Nucleus accumbens (tissue), 56 donors: ENCODE data around the gene CADPS2.

Source experiments
- DNase-seq, 56 donors: peaks; one replicate each; lab custom pipeline; 2025; lab: John Stamatoyannopoulos, UW

CADPS2 gene

GRCh38 chr7:122412883-122413282 lies 473.4 kb downstream of the CADPS2 start:
- DNase-seq = no peak

GRCh38 chr7:122412441-122412840 lies 473.8 kb downstream of the CADPS2 start:
- no peak for DNase-seq

DNA sequence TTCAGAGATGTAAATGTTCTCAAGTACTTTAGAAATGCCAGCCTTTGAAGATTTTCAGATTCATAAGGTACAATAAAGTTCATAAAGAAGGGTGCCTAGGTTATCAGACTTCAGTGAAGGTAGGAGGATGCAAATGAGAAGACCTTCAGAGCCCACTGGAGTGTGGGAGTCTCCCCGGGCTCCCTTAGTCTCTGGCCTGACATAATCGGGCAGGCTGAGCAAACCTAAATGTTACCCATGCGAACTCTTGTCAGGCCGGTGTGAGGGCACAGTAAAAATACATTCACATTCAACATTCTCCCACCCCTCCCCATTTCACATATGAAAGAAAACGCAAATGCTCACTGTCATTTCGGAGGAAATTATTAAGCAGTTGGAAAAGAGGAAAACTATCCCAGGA lies 479.1 kb downstream of the CADPS2 start:
- DNase-seq = no peak

- no peak for DNase-seq
Measured at GRCh38 chr7:122403113-122403512, 483.1 kb downstream of the CADPS2 start.

DNA sequence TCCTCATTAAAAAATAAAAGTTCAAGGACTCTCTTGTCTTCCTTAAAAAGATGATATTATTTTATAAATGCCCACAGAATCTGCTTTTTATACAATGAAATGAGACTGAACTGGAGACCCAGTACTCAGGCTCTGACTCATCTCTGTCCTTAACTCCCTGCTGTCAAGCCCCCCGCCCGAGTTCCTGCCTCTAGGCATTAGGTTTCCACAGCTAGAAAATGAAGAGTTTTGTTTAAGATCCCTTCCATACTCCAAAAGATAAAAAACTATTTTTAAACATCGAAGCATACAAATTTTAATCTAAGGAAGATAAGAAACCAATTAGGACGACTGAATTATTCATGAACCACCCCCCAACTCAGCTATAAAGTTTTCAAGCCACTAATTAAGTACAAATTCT lies 484.0 kb downstream of the CADPS2 start:
- no peak for DNase-seq

GRCh38 chr7:122397381-122397780 lies 488.9 kb downstream of the CADPS2 start:
- DNase-seq = no peak

- no peak for DNase-seq
Measured at GRCh38 chr7:122394512-122394911, 491.7 kb downstream of the CADPS2 start.

DNA sequence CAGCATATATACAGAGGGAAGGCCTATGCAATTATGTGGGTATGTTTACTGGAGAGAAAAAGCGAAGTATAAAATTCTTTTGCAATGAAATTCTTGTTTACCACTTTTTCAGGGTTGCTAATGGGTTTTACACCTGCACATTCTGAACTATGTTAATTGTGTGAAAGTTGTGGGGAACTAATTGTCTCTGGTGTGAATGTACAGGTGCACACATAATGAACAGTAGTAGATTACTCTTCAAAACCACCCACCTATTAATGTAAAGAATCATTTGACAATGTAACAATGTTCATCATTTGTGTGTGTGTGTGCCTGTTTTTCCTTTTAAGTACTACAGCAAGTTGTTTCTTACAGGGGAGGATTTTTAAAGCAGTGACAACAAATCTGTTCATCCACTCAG lies 501.7 kb downstream of the CADPS2 start:
- DNase-seq = no peak

DNA sequence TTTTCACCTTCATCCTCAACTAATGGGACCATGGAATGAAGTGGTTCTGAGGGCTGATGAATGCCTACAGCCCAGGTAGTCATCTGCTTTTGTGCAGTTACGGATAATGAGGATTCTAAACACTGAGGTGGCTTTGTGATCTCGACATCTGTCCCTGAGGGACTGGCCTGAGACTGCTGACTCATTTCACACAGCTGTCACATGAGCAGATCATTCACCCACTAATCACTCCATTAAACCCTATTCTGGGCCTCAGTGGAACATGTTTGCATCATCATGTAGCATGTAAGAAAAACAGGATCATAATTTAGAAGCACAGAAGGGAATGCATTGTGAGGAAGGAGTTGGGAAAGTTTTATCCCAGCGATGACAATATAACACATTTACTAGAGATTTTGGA lies 502.3 kb downstream of the CADPS2 start:
- no peak for DNase-seq

DNA sequence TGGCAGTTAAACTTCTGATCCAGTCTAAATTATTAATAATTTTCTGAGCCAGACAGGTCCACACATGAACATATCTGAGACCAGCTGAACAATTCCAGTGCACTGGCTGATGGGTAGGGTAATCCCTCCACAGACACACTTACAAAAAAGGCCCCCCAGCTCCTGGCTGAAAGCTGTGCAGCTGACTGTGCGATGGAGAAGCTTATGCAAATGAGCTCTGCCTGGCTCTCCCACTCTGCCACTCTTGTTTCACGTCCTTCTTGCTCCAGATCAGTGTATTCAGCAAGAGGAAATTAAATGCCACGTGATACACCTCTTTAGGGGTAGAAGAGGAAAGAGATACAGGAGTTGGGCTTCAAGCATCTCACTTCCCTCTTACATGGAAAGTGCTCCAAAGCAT lies 505.3 kb downstream of the CADPS2 start:
- peak in 2 of 56 donors; percentile 1 to 2 for DNase-seq

DNA sequence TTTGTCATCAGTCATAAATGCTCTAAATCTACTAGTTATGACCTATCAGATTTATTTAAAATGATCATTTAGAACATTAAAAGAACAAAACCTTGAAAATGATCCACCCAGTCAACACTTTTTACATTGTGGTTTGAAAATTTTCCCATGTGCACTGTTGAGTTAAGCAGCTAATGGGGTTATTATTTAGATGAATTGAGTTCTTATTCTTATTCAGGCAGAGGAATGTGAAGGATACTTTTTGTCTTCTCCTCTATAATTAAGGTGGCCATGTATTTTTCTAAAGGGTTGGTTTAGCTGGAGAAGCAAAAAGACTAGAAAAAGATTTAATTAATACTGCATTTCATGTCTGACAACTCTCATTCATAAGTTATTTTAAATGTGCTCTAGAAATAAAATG lies 506.8 kb downstream of the CADPS2 start:
- DNase-seq = no peak

- DNase-seq = no peak
Measured at GRCh38 chr7:122369756-122370155, 516.5 kb downstream of the CADPS2 start.

DNA sequence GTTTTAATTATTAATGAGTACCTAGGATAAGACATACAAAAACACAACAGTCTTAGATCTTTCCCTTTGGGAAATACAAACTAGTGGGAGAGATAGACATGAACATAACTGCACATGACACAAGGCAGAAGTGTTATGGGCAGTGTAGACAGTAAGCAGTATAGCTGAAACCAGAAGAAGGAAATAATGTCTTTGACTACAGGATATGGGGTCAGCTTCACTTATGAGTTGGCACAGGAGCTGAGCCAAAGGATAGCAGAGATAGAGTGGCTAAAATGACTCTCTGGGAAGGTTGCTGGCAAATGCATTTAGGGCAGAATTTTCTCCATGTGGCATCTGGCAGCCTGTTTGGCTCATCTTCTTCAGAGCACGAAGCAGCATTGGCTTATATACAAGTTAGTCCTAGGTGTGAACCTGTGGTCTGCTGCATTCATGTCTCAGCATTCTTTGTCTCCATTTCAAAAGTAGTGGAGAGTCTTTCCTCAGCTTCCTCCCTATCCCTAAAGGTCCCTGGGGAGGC lies 521.4 kb downstream of the CADPS2 start:
- no peak for DNase-seq

DNA sequence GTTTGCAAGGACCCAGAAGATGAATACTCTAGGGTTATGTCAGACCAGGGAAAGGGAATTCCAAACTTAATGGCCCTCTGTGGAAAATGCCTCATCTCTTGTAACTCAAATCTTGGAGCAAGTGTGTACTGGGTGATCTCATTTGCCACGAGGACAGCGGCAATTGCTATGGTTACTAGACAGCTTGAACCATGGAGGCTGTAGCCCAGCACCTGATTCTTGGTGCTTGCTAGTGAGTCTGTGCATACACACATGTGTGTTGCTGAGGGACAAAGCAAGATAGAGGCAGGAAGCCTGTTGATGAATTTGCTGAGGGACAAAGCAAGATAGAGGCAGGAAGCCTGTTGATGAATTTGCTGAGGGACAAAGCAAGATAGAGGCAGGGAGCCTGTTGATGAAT lies 523.1 kb downstream of the CADPS2 start:
- DNase-seq = no peak

- DNase-seq = no peak
Measured at GRCh38 chr7:122362473-122362872, 523.8 kb downstream of the CADPS2 start.

DNA sequence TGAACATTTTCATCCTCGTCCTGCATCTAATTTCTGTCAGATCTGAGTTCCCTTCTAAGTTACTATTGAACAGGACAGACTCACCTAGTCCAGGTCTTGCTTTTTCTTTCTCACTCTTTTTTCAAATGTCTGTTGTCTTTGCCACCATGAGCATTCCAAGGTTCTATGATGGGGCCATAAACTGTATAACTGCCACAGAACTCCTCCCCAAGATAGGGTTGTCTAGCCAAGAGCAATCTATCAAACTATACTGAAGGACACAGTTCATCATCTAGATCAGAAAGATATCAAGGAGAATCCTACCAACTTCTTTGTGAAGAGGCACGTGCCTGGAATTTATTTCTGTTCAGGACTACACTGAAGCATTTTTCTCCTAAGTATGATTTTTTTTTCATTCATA lies 531.6 kb downstream of the CADPS2 start:
- DNase-seq = no peak

DNA sequence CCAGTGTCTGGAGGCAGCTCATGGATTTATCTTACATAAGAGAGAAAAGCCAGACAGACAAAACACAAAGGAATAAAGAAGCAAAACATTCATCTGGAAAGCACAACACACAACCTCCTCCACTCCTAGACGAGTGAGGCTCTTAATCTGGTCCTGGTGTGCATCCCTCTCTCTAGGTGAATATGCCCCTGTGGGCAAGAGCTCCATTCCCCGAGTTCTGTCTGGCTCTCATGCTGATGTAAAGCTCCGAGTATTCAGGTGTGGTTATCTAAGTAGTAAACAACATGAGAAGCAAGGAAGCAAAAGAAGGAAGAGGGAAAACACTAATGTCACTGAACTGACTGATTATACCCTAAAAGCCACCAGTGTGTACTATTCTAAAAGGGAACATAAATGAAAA lies 533.8 kb downstream of the CADPS2 start:
- no peak for DNase-seq

DNA sequence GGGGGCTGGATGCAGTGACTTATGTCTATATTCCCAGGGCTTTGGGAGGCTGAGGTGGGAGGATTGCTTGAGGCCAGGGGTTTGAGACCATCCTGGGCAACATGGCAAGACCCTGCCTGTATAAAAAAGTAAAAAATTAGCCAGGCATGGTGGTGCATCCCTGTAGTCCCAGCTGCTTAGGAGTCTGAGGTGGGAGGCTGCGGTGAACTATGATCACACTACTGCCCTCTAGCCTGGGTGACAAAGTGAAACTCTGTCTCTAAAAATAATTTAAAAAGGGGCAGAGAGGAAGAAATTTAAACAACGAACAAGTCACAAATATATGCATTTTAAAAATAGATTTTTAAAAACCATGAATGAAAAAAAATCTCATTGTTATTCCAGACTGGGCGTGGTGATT lies 535.6 kb downstream of the CADPS2 start:
- no peak for DNase-seq

GRCh38 chr7:122344303-122344620 lies 542.0 kb downstream of the CADPS2 start:
- DNase-seq = no peak

GRCh38 chr7:122343601-122344302 lies 542.5 kb downstream of the CADPS2 start:
- no peak for DNase-seq

DNA sequence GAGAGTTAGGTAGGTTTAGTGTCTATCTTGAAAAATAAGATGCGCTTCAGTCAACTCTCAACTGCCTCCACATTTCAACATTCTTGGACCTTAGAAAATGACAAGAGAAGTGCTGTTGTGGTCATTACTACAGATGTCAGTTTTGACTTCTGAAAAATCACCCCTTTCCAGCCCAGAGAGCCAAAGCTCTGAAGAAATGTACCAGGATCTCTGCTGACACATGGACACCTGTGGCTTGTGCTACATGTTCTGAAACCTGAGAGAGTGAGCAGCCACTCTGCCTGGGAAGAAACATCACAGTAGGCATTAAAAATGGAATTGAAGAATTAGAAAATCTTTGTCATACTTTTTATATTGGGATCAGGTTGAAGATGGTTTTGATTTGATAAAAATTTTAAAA lies 545.8 kb downstream of the CADPS2 start:
- DNase-seq = no peak

DNA sequence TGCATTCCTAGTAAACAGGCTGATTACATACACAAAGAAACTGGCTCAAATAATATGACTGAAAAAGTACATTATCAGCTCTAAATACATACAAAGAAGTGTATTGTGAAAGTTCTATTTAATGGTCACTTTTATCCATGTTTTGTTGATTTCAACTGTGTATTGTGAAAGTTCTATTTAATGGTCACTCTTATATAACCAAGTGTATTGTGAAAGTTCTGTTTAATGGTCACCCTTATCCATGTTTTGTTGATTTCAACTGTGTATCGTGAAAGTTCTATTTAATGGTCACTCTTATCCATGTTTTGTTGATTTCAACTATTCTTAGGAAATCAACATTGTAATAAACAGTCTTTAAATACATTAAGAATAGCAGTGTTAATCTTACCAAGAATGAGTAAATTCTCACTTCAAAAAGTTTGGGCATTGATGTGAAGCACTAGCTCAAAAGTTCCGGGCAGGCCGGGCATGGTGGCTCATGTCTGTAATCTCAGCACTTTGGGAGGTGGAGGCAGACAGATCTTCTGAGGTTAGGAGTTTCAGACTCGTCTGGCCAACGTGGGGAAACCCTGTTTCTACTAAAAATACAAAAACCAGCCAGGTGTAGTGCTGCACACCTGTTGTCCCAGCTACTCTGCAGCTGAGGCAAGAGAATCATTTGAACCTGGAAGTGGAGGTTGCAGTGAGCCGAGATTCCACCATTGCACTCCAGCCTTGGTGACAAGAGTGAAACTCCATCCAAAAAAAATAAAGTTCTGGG lies 546.9 kb downstream of the CADPS2 start:
- DNase-seq = no peak
